Activated naive CD8-positive, alpha-beta T cell treated with anti-CD3 and anti-CD28 coated beads, Interleukin-2, amount 50 U/mL, for 16 hours (primary cell): Measurements from ENCODE around the gene ACTN4.

ENCODE experiments used
- DNase-seq: peaks from one replicate; pipeline ENCODE4 v3.0.0-alpha.2; 2020; ENCODE audit warnings: low read depth, low spot score

Gene ACTN4

GRCh38 chr19:38661136-38661535 lies 13.7 kb downstream of the ACTN4 start:
- DNase-seq, result no peak

- no peak for DNase-seq
These were observed 14.5 kb downstream of the ACTN4 start for GRCh38 chr19:38661996-38662395.

DNA sequence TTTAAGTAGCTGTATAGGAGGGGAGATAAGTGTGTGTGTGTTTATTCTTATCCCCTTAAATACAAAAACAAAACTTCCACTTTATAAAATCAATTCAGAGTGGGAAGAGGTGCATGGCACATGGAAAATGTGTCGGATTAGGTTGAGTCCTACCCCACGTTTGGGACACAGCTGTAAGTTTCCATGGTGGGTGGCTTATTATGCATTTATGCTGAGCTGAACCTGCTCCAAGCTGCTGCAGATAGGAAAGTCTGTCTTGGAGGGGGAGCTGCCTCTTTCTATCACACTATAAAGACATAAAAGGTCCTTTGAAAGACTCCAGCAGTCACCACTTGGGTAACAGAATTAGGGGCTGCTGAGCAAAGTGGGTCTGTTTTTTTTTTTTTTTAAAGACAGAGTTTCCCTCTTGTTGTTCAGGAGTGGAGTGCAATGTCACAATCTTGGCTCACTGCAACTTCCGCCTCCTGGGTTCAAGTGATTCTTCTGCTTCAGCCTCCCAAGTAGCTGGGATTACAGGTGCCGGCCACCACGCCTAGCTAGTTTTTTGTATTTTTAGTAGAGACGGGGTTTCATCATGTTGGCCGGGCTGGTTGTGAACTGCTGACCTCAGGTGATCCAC lies 15.2 kb downstream of the ACTN4 start:
- DNase-seq, result no peak

- DNase-seq, result no peak
These were observed 15.8 kb downstream of the ACTN4 start for GRCh38 chr19:38663156-38663651.

- no peak for DNase-seq
These were observed 16.6 kb downstream of the ACTN4 start for GRCh38 chr19:38663957-38664502.

DNA sequence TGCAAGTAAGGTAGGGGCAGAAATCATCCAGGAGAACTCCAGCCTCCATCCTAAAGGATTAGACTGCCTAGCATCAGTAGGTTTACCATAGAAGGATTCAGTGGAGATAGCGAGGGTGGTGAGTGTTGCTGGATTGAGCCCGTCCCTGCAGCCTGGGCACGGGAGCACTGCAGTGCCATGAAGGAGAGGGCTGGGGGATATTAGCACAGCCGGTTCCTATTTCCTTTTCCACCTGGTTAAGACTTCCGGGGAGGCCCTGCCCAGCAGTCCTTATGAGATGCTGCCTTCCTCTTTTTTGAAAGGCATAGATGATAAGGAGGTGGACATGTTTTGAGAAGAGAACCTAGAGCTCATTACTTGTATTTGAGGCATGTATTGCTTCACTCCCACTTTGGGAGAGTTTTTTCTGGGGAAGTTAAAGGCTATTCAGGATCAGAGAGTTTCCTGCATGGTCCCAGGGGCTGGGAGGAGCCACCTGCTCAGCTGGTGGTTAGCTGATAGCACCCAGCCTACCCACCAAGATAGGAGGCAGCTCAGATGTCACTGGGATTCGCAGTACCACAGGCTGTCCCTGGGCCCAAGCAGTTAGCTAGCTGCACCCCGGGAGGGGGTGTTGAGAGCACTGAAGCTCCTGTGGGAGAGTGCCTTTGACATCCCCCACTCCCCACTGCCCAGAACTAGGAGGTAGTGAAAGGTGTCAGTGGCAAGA lies 17.2 kb downstream of the ACTN4 start:
- DNase-seq, result no peak

DNA sequence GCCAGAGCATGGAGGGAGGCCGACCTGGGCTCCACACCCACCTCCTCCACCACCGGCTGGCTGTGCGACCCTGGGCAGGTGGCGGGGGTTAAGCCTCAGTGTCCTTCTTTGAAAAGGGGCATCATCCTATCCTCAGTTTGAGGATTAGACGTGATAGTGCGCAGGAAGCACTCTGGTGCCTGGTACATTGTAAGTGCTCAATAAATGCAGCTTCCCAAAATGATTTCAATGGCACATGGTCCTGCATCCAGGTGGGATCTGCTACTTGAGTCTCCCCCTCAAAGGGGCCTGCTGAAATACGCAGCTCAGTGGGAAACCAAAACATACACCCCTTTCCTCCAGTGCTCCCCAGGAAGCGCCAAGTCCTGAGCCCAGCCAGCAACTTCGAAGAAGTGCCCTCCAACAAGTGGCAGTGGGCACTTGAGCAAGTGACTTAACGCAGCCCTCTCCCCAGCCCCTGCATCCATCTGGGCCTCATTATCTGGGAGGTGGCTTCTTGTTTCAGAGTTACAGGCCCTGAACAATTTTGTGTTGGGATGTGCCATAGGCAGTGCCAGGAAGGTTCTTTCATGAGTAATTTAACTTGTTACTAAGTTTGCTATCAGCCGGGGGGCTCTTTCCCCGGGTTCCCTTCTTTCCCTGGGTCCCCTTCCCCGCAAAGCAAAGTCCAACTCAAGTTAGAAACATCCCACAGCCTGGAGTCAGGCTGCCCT lies 17.9 kb downstream of the ACTN4 start:
- no peak for DNase-seq

GRCh38 chr19:38665950-38666662 lies 18.7 kb downstream of the ACTN4 start:
- no peak for DNase-seq

- no peak for DNase-seq
These were observed 19.4 kb downstream of the ACTN4 start for GRCh38 chr19:38666663-38667511.

- DNase-seq, result no peak
These were observed 20.3 kb downstream of the ACTN4 start for GRCh38 chr19:38667661-38668171.

DNA sequence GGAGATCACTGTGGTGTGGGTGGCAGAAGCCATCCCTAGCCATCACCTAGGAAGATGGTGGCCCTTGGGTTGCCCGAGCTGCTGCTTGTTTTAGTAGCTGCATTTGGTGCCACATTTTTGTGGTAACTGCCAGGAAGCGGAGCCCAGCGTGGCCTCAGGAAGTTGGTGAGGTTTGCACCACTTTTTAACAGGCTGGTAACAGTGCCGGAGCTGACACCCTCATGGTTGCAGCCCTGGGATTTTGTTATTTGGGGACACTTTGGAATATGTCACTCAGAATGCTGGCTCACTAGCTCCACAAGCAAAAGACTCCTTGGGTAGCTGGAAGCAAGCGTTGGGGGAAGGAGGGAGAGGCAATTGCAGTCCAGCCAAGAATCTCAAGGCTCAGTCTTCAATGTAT lies 22.1 kb downstream of the ACTN4 start:
- no peak for DNase-seq

- no peak for DNase-seq
These were observed 23.5 kb downstream of the ACTN4 start for GRCh38 chr19:38670921-38671398.

GRCh38 chr19:38671654-38672053 lies 24.2 kb downstream of the ACTN4 start:
- DNase-seq, result no peak

GRCh38 chr19:38673030-38673429 lies 25.6 kb downstream of the ACTN4 start:
- no peak for DNase-seq

DNA sequence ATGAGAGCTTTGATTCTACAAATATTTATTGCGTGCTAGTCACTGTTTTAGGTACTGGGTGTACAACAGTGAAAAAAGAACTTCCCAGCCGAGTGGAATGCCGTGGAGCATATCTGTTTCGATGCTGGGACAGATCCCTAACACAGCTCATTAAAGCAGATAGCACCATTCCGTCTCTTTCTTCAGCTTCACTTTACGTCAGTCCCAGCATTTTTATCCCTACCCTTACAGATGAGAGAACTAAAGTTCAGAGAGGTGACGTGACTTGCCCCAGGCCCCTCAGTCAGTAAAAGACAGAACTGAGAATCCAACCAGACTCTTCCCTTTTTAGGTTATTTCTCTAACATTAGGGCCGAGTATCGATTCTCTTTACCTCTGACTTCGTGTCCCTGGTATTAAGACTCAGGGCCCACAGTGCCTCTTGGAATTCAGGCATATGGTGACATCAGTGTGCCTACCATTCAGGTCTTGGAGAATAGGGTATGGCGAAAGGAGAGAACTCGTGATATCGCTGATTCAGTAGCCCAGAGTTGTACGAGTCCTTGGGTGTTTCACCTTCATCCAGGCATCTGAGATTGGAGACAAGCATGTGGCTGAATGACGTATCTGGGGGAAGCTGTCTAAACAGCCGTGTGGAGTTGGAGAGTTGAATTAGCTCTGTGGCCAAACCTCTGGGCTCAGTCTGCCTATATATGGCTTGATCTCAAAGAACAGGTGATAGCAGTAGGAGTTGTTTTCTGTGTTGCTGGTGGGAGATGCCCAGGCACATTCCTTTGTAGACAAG lies 27.1 kb downstream of the ACTN4 start:
- no peak for DNase-seq

DNA sequence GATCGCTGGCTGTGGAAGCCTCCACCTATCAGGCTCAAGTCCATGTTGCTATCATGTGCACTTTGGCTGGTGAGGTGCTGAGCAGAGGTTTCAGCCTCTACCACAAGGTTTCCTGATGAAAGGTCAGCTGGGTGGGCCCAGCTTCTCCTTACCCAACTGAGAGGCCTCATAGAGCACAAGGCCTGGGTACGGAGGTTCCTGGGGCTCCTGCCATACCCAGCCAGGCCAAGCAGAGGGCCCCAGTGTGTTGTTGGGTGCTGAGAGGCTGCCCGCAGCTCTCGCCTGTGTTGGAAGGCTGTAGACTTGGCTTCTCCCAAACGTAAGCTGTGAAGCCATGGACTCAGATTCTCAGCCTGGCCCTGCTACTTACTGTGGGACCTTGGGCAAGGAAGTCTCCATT lies 28.2 kb downstream of the ACTN4 start:
- no peak for DNase-seq

GRCh38 chr19:38676023-38676877 lies 28.8 kb downstream of the ACTN4 start:
- DNase-seq, result no peak

DNA sequence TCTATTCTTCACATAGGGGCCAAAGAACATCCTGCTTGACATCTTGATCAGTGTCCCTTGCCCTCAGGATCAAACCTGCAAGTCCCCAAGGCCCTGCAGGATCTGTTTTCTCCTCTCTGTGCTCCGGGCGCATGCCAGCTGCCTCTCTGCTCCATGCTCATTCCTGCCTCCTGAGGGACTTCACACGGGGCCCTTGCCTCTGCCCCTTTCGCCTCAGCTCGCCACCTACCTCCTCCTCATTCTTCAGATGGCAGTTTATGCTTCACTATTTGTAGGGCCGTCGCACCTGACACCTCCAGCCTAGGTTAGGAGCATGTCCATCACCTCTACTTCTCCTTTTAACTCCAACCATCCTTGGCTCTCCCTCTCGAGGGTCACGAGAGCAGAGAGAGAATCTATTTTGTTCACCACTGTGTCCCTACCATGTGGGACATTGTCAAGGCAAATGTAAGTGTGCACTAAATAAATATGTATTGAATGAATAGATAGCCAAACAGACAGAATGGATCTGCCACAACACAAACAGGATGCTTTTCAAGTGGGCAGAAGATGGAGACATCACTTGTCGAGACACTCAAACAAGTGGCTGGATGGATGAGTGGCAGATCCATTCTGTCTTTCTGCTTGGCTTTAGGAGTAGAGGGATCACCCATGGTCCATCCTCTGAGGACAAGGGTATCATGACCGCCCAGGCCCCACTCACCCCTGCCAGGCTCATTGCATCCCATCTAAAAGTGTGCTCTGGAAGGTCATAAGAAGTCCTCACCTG lies 29.6 kb downstream of the ACTN4 start:
- no peak for DNase-seq
